Mucosa of descending colon (tissue), 3 donors: ENCODE measurements around the gene PCDHB5. TPM values are rescaled to one million over a fixed set of nuclear protein-coding genes. Genes with fewer than 3 reads are reported as not detected.
"Not testable (repeated sequence)": the region's sequence is repeated elsewhere in the genome, so short reads cannot be mapped to it uniquely, and the experiment has no call there.

Experiments used
- ATAC-seq: fragments of 200-7000 bp; cut with Tn5 transposase; one replicate; pipeline ENCODE4 v1.9.1; 2020; ENCODE audit warnings: mild to moderate bottlenecking, moderate library complexity
- DNase-seq, 3 donors: peaks; one replicate each; pipeline ENCODE4 v3.0.0-alpha.2; 2020
- H3K36me3 ChIP-seq: fragments of 200-600 bp; one replicate; pipeline ENCODE4 v1.8.0; 2021; ENCODE audit warnings: low read depth, mild to moderate bottlenecking
- H3K4me1 ChIP-seq: fragments of 200-600 bp; one replicate; pipeline ENCODE4 v1.8.0; 2021; ENCODE audit warnings: low read depth, mild to moderate bottlenecking
- H3K4me3 ChIP-seq: fragments of 200-600 bp; one replicate; pipeline ENCODE4 v1.8.0; 2021; ENCODE audit warnings: mild to moderate bottlenecking
- H3K9me3 ChIP-seq: fragments of 200-600 bp; one replicate; pipeline ENCODE4 v1.8.0; 2021; ENCODE audit warnings: mild to moderate bottlenecking
- intact Hi-C, 2 donors: fragments of 100-400 bp; cut with DNase I in 1 of 2; cut with micrococcal nuclease in 1 of 2; formaldehyde crosslinking; loops; one replicate each; pipeline versions ENCODE4 v1.11.0 to v1.11.1; 2022; cut with DNase I, micrococcal nuclease
- total RNA-seq, 3 donors: library from RNA; stranded (reverse); fragmentation: NEBNext Ultra II Directional in 2 of 3; extraction: Animal tissue kit (Norgen Biotek cat#: 25700) in 2 of 3; gene quantifications; one replicate each; pipeline versions ENCODE4 v1.2.1 to v1.2.4, GENCODE V29; 2021 to 2023
- TF ChIP-seq, protein P1 (sequence below): fragments of 200-600 bp; IDR thresholded peaks from one replicate; pipeline ENCODE4 v1.8.0; 2022; ENCODE audit warnings: antibody characterized with exemption, mild to moderate bottlenecking
- donor health status: DM: no; HTN: no; CAD: no; lungs with moderate emphysema.
- donor health status: DM: no; HTN: no; CAD: no.
- donor health status: DM: no; HTN: yes; CAD: no.

The PCDHB5 gene
- total RNA-seq, 3 donors from 2014 or later = 0.41 to 3.0 (median 0.60) TPM

- no peak for DNase-seq
- no peak for ATAC-seq
- Histone ChIP-seq H3K9me3 (peaks cover 65% of the 10 kb centered on the region), H3K4me1 (no peaks in the 10 kb centered on the region), H3K4me3 (no peak overlapping the region), H3K36me3 (no peaks in the 10 kb centered on the region)
- TF ChIP-seq, protein P1, sequence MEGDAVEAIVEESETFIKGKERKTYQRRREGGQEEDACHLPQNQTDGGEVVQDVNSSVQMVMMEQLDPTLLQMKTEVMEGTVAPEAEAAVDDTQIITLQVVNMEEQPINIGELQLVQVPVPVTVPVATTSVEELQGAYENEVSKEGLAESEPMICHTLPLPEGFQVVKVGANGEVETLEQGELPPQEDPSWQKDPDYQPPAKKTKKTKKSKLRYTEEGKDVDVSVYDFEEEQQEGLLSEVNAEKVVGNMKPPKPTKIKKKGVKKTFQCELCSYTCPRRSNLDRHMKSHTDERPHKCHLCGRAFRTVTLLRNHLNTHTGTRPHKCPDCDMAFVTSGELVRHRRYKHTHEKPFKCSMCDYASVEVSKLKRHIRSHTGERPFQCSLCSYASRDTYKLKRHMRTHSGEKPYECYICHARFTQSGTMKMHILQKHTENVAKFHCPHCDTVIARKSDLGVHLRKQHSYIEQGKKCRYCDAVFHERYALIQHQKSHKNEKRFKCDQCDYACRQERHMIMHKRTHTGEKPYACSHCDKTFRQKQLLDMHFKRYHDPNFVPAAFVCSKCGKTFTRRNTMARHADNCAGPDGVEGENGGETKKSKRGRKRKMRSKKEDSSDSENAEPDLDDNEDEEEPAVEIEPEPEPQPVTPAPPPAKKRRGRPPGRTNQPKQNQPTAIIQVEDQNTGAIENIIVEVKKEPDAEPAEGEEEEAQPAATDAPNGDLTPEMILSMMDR = no peak
- intact Hi-C loops = no loop called here
Observed at GRCh38 chr5:141127305-141127704, 7.7 kb upstream of the PCDHB5 start.

GRCh38 chr5:141135718-141136266, 786 bp downstream of the PCDHB5 start:
- DNase-seq = no peak

GRCh38 chr5:141137346-141137745, 2.3 kb downstream of the PCDHB5 start:
- DNase-seq, H3K4me3 ChIP-seq, intact Hi-C loops, H3K4me1 ChIP-seq, ATAC-seq, H3K36me3 ChIP-seq: not testable (repeated sequence)
- H3K9me3 ChIP-seq = peaks cover 66% of the 10 kb centered on the region

More at GRCh38 chr5:141135718-141136266, 786 bp downstream of the PCDHB5 start:
- TF ChIP-seq, protein P1 = no peak
- Histone ChIP-seq H3K4me1 (no peaks in the 10 kb centered on the region), H3K9me3 (peaks cover 70% of the 10 kb centered on the region), H3K36me3 (no peaks in the 10 kb centered on the region), H3K4me3 (no peak overlapping the region)
- no peak for ATAC-seq
- intact Hi-C loops = no loop called here

- TF ChIP-seq, protein P1 = no peak
- H3K4me1 ChIP-seq = no peaks in the 10 kb centered on the region
- intact Hi-C loops = no loop called here
- H3K9me3 ChIP-seq = peaks cover 39% of the 10 kb centered on the region
- DNase-seq (no peak), ATAC-seq (no peak)
- no peaks in the 10 kb centered on the region for H3K36me3 ChIP-seq
- H3K4me3 ChIP-seq = no peak within 1 kb of the TSS
Observed at GRCh38 chr5:141149812-141150211, 14.8 kb downstream of the PCDHB5 start, which contains the start of gene PCDHB6. Gene PCDHB6 (plus strand): TSS chr5:141150057. CDS start chr5:141150258, 201 bp downstream.

DNA sequence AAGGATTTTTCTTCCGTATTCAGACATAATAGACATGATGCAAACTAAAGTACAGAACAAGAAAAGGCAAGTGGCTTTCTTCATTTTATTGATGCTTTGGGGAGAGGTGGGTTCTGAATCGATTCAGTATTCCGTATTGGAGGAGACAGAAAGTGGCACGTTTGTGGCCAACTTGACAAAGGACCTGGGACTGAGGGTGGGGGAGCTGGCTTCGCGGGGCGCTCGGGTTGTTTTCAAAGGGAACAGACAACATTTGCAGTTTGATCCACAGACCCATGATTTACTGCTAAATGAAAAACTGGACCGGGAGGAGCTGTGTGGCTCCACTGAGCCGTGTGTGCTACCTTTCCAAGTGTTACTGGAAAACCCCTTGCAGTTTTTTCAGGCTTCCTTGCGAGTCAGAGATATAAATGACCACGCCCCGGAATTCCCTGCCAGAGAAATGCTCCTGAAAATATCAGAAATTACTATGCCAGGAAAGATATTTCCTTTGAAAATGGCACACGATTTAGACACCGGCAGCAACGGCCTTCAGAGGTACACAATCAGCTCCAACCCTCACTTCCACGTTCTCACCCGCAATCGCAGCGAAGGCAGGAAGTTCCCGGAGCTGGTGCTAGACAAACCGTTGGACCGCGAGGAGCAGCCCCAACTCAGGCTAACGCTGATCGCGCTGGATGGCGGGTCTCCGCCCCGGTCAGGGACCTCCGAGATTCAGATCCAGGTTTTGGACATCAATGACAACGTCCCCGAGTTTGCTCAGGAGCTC, 15.4 kb downstream of the PCDHB5 start:
- TF ChIP-seq, protein P1 = no peak
- intact Hi-C loops = no loop called here
- Histone ChIP-seq H3K4me1 (no peaks in the 10 kb centered on the region), H3K9me3 (peaks cover 41% of the 10 kb centered on the region), H3K4me3 (no peak overlapping the region), H3K36me3 (no peaks in the 10 kb centered on the region)
- ATAC-seq = no peak
- no peak for DNase-seq

DNA sequence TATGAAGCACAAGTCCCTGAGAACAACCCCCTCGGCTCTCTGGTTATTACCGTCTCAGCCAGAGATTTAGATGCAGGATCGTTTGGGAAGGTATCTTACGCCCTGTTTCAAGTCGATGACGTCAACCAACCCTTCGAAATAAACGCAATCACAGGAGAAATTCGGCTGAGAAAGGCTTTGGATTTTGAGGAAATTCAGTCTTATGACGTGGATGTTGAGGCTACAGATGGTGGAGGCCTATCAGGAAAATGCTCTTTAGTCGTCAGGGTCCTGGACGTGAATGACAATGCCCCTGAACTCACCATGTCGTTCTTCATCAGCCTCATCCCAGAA, 16.0 kb downstream of the PCDHB5 start:
- H3K9me3 ChIP-seq = peaks cover 46% of the 10 kb centered on the region
- H3K36me3 ChIP-seq = no peaks in the 10 kb centered on the region
- H3K4me3 ChIP-seq = no peak overlapping the region
- intact Hi-C loops = no loop called here
- DNase-seq (no peak), ATAC-seq (no peak)
- TF ChIP-seq, protein P1 = no peak
- no peaks in the 10 kb centered on the region for H3K4me1 ChIP-seq

DNA sequence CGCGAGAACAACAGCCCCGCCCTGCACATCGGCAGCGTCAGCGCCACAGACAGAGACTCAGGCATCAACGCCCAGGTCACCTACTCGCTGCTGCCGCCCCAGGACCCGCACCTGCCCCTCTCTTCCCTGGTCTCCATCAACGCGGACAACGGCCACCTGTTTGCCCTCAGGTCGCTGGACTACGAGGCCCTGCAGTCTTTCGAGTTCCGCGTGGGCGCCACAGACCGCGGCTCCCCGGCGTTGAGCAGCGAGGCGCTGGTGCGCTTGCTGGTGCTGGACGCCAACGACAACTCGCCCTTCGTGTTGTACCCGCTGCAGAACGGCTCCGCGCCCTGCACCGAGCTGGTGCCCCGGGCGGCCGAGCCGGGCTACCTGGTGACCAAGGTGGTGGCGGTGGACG, 16.6 kb downstream of the PCDHB5 start:
- ATAC-seq, H3K4me3 ChIP-seq, intact Hi-C loops, H3K36me3 ChIP-seq, DNase-seq, H3K4me1 ChIP-seq: not testable (repeated sequence)
- H3K9me3 ChIP-seq = peaks cover 52% of the 10 kb centered on the region

GRCh38 chr5:141152096-141152495, 17.1 kb downstream of the PCDHB5 start:
- H3K36me3 ChIP-seq, intact Hi-C loops, H3K4me1 ChIP-seq, H3K4me3 ChIP-seq, ATAC-seq, DNase-seq: not testable (repeated sequence)
- peaks cover 57% of the 10 kb centered on the region for H3K9me3 ChIP-seq
